GM23338 (cell line): ENCODE results near the gene GOT2. TPM values are rescaled to one million over a fixed set of nuclear protein-coding genes. Genes with fewer than 3 reads are reported as not detected.

Experiments used
- ATAC-seq: fragments of 200-7000 bp; cut with Tn5 transposase; 3 replicates; pipeline ENCODE4 v1.9.1; 2020
- DNase-seq: peaks from one replicate; pipeline ENCODE4 v3.0.0-alpha.2; 2015; ENCODE audit warnings: low spot score
- H2AFZ ChIP-seq: fragments of 200-600 bp; sonication (generic); 2 replicates; pipeline ENCODE4 v1.8.0; 2016; ENCODE audit warnings: antibody characterized with exemption, mild to moderate bottlenecking, moderate library complexity
- H3F3A ChIP-seq: fragments of 200-600 bp; sonication (generic); replicated peaks from 2 replicates; pipeline ENCODE4 v1.8.0; 2017; ENCODE audit warnings: antibody characterized with exemption, mixed run types, low read depth
- H3K27ac ChIP-seq: fragments of 200-600 bp; sonication (generic); 2 replicates; pipeline ENCODE4 v1.6.1; 2016; ENCODE audit warnings: low read depth
- H3K27me3 ChIP-seq: fragments of 200-600 bp; sonication (generic); 2 replicates; pipeline ENCODE4 v1.8.0; 2016; ENCODE audit warnings: mild to moderate bottlenecking, mixed run types, moderate library complexity; ENCODE audit not compliant: insufficient read depth
- H3K36me3 ChIP-seq: fragments of 200-600 bp; sonication (generic); 2 replicates; pipeline ENCODE4 v1.8.0; 2016; ENCODE audit warnings: mild to moderate bottlenecking; ENCODE audit not compliant: insufficient read depth
- H3K4me1 ChIP-seq: fragments of 200-600 bp; sonication (generic); 2 replicates; pipeline ENCODE4 v1.8.0; 2016; ENCODE audit warnings: mild to moderate bottlenecking, moderate library complexity; ENCODE audit not compliant: insufficient read depth
- H3K4me2 ChIP-seq: fragments of 200-600 bp; sonication (generic); 2 replicates; pipeline ENCODE4 v1.7.1; 2017; ENCODE audit warnings: mixed run types
- H3K4me3 ChIP-seq: fragments of 200-600 bp; sonication (generic); 2 replicates; pipeline ENCODE4 v1.6.1; 2016; ENCODE audit warnings: mixed run types
- H3K79me2 ChIP-seq: fragments of 200-600 bp; sonication (generic); replicated peaks from 2 replicates; pipeline ENCODE4 v1.8.0; 2017; ENCODE audit warnings: mild to moderate bottlenecking; ENCODE audit not compliant: insufficient read depth
- H3K9me2 ChIP-seq: fragments of 200-600 bp; sonication (generic); 2 replicates; pipeline ENCODE4 v1.8.0; 2017; ENCODE audit not compliant: insufficient read depth
- H4K20me1 ChIP-seq: fragments of 200-600 bp; sonication (generic); replicated peaks from 2 replicates; pipeline ENCODE4 v1.8.0; 2017; ENCODE audit warnings: mild to moderate bottlenecking; ENCODE audit not compliant: insufficient read depth
- H3K27ac Mint-ChIP-seq: 2 replicates; pipeline ENCODE4 v1.8.0; 2020; ENCODE audit warnings: inconsistent platforms, mild to moderate bottlenecking, moderate library complexity, mixed read lengths
- H3K27me3 Mint-ChIP-seq: 3 replicates; pipeline ENCODE4 v1.8.0; 2022; ENCODE audit warnings: low read depth, mild to moderate bottlenecking, moderate library complexity, mixed read lengths, inconsistent platforms; ENCODE audit not compliant: insufficient read depth, poor library complexity
- H3K36me3 Mint-ChIP-seq: 3 replicates; pipeline ENCODE4 v1.8.0; 2021; ENCODE audit warnings: low read depth, mild to moderate bottlenecking, inconsistent platforms, moderate library complexity, mixed read lengths
- H3K4me1 Mint-ChIP-seq: 3 replicates; pipeline ENCODE4 v1.8.0; 2020; ENCODE audit warnings: mild to moderate bottlenecking, inconsistent platforms, mixed read lengths
- H3K4me3 Mint-ChIP-seq: 3 replicates; pipeline ENCODE4 v1.8.0; 2021; ENCODE audit warnings: moderate library complexity, mild to moderate bottlenecking, inconsistent platforms, mixed read lengths
- H3K9me3 Mint-ChIP-seq: 3 replicates; pipeline ENCODE4 v1.8.0; 2020; ENCODE audit warnings: moderate library complexity, mild to moderate bottlenecking, inconsistent platforms, mixed read lengths
- CREB1 ChIP-seq: fragments of 250-450 bp; sonication (Bioruptor Pico); IDR thresholded peaks from 2 replicates; pipeline ENCODE4 v1.5.0; 2020; ENCODE audit warnings: low read depth, mild to moderate bottlenecking, moderate library complexity
- CTCF ChIP-seq, 2 experiments: fragments of 200-600 bp in 1 of 2; sonication (generic) in 1 of 2; conservative IDR thresholded peaks; 2 replicates each; pipeline versions ENCODE4 v1.5.1 to v1.6.1; 2016 to 2017; ENCODE audit warnings: antibody characterized with exemption in 2 of 2, low read depth in 2 of 2, mild to moderate bottlenecking in 2 of 2, moderate library complexity in 1 of 2
- ETS1 ChIP-seq: IDR thresholded peaks from 2 replicates; pipeline ENCODE4 v1.6.1; 2016; ENCODE audit warnings: antibody characterized with exemption
- EZH2 ChIP-seq: fragments of 200-600 bp; sonication (generic); IDR thresholded peaks from one replicate; pipeline ENCODE4 v1.8.0; 2017; ENCODE audit warnings: antibody characterized with exemption, mild to moderate bottlenecking, low read depth; ENCODE audit not compliant: unreplicated experiment
- EZH2phosphoT487 ChIP-seq: fragments of 200-600 bp; sonication (generic); IDR thresholded peaks from one replicate; pipeline ENCODE4 v1.8.1; 2018; ENCODE audit warnings: antibody characterized with exemption; ENCODE audit not compliant: unreplicated experiment
- JUNB ChIP-seq: IDR thresholded peaks from one replicate; pipeline ENCODE4 v1.6.1; 2016; ENCODE audit warnings: antibody characterized with exemption; ENCODE audit not compliant: unreplicated experiment
- NANOG ChIP-seq: IDR thresholded peaks from 2 replicates; pipeline ENCODE4 v1.6.1; 2016; ENCODE audit warnings: antibody characterized with exemption, borderline replicate concordance
- POLR2AphosphoS5 ChIP-seq: IDR thresholded peaks from 2 replicates; pipeline ENCODE4 v1.6.1; 2016; ENCODE audit warnings: antibody characterized with exemption, low read depth
- REST ChIP-seq: IDR thresholded peaks from one replicate; pipeline ENCODE4 v1.6.1; 2018; ENCODE audit warnings: antibody characterized with exemption; ENCODE audit not compliant: unreplicated experiment
- STAT1 ChIP-seq: IDR thresholded peaks from one replicate; pipeline ENCODE4 v1.6.1; 2016; ENCODE audit warnings: antibody characterized with exemption; ENCODE audit not compliant: unreplicated experiment
- ZNF114 ChIP-seq: fragments of 250-450 bp; sonication (Bioruptor Pico); IDR thresholded peaks from 2 replicates; pipeline ENCODE4 v1.5.0; 2020; ENCODE audit warnings: mild to moderate bottlenecking, moderate library complexity
- ZNF331 ChIP-seq: fragments of 250-450 bp; sonication (Bioruptor Pico); IDR thresholded peaks from 2 replicates; pipeline ENCODE4 v1.5.0; 2020; ENCODE audit warnings: low read depth, mild to moderate bottlenecking, moderate library complexity
- ZNF462 ChIP-seq: fragments of 250-450 bp; sonication (Bioruptor Pico); IDR thresholded peaks from 2 replicates; pipeline ENCODE4 v1.5.0; 2020; ENCODE audit warnings: mild to moderate bottlenecking, moderate library complexity
- polyA plus RNA-seq: library from polyadenylated mRNA; unstranded; fragments of >200 nt; fragmentation: Nextera tagmentation; extraction: Ambion mirVana; gene quantifications from 2 replicates; pipeline ENCODE4 v1.2.1, GENCODE V29; 2016
- total RNA-seq: library from RNA; depleted of rRNA; stranded (reverse); fragments of >200 nt; shearing (Covaris generic); gene quantifications from 2 replicates; pipeline ENCODE4 v1.2.3, GENCODE V29; 2014

The GOT2 gene
- total and polyA plus RNA-seq, 2 experiments from 2014 or later: 133 to 205 TPM

GRCh38 chr16:58773870-58774269 lies 39.8 kb upstream of the GOT2 start:
- no peaks in the 10 kb centered on the region for H3K27me3 Mint-ChIP-seq
- Histone ChIP-seq H3F3A (no peaks in the 10 kb centered on the region), H3K4me3 (no peak overlapping the region), H3K4me2 (no peak overlapping the region), H3K9me2 (no peaks in the 10 kb centered on the region), H2AFZ (no peak overlapping the region), H3K27me3 (no peaks in the 10 kb centered on the region), H3K79me2 (no peaks in the 10 kb centered on the region), H3K27ac (no peak overlapping the region), H3K36me3 (no peaks in the 10 kb centered on the region), H3K4me1 (no peaks in the 10 kb centered on the region), H4K20me1 (no peaks in the 10 kb centered on the region)
- DNase-seq: no peak
- H3K4me1 Mint-ChIP-seq: 0 out of 3 replicates have a peak, but pooled peaks cover 2% of the 10 kb centered on the region
- H3K27ac Mint-ChIP-seq: no peak overlapping the region
- H3K9me3 Mint-ChIP-seq: peaks cover 4% of the 10 kb centered on the region; the same call in 2 of the 3 replicates
- no peak for ATAC-seq
- no peaks in the 10 kb centered on the region for H3K36me3 Mint-ChIP-seq
- no peak overlapping the region for H3K4me3 Mint-ChIP-seq
- TF ChIP-seq NANOG (no peak), STAT1 (no peak), CREB1 (CRISPR knock-in tag) (no peak), EZH2 (no peak), ZNF114 (CRISPR knock-in tag) (no peak), ETS1 (no peak), EZH2phosphoT487 (no peak), ZNF331 (CRISPR knock-in tag) (no peak), ZNF462 (CRISPR knock-in tag) (no peak), CTCF (conservative IDR thresholded peaks at IDR 0.05; ENCODE audit: low read depth in 2 of 2) (no peak), POLR2AphosphoS5 (no peak), JUNB (no peak), REST (no peak)
